ENCODE measurements around the gene ELAVL1. TPM values are rescaled to one million over a fixed set of nuclear protein-coding genes. Genes with fewer than 3 reads are reported as not detected.
"Not testable (repeated sequence)": the region's sequence is repeated elsewhere in the genome, so short reads cannot be mapped to it uniquely, and the experiment has no call there.

Gene ELAVL1
- total RNA-seq, 2 experiments from 2014 or later, result 143 to 145 TPM

DNA sequence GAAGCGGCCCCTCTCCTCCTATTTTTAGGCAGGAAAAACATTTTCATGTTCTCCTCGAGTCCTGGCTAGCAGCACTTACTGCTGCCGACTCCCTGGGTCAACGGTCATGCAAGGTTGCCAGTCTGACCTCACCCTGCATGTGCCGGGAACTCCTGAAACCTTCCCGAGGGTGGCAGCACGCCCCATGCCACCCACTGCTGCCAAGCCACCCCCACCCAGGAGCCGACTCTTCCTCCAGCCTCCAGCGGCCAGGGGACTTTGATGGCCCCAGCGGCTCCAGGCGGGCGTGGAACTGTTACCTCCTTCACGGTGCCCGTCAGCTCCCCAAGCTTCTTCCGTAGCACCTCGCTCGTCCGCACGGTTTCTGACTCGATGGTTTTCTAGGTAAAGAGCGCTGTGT lies 70.7 kb downstream of the ELAVL1 start:
- H3K27ac Mint-ChIP-seq, result no peak overlapping the region
- ChIA-PET CTCF (no interaction called here), POLR2A (no interaction called here)
- H3K36me3 Mint-ChIP-seq, result peaks cover 23% of the 10 kb centered on the region
- no peaks in the 10 kb centered on the region for H3K9me3 Mint-ChIP-seq
- intact Hi-C loops (cut with micrococcal nuclease), result no loop called here
- no peak overlapping the region for H3K4me3 Mint-ChIP-seq
- no peaks in the 10 kb centered on the region for H3K27me3 Mint-ChIP-seq
- no peak for DNase-seq
- H3K4me1 Mint-ChIP-seq (ENCODE audit: low read depth), result peaks cover 4% of the 10 kb centered on the region

DNA sequence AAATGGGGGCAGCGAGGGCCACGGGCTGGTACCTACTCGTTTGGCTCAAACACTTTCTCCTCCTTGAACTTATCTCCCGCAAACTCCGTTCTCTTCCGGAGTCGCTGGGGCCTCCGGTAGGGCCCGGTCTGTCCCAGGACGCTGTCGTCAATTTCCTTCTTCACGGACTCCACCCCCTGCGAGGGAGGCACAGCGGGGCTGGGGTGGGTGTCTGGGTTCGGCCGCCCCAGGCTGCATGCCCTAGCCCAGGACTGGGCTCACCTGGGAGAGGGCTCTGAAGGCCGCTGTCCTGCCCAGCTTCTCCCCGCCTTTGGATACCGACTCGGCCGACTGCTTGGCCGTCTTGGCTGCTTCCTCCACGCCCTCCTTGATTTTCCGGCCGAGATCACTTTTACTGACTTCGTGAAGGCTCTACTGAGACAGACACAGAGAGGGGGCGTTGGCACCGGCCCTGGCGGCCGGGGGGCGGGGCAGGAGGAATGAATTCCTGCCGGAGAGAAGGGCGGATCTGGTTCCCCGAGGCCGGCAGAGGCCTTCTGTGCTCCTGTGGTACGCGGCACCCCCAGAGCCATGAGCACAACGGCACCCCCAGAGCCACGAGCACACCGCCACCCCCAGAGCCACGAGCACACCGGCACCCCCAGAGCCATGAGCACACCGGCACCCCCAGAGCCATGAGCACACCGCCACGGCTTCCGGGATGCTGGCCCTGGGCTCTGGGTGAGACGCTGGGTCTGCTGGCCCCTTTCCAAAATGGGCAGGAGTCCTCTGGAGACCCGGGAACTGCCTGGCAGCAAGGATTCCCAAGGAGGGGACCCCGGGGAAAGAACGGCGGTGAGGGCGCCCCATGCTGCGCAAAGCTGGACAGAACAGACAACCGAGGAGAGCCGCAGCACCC lies 71.4 kb downstream of the ELAVL1 start:
- no peaks in the 10 kb centered on the region for H3K27me3 Mint-ChIP-seq
- peaks cover 7% of the 10 kb centered on the region for H3K4me1 Mint-ChIP-seq (ENCODE audit: low read depth)
- H3K36me3 Mint-ChIP-seq, result peaks cover 23% of the 10 kb centered on the region
- no peaks in the 10 kb centered on the region for H3K9me3 Mint-ChIP-seq
- intact Hi-C loops (cut with micrococcal nuclease), result no loop called here
- H3K4me3 Mint-ChIP-seq, result no peak overlapping the region
- ChIA-PET CTCF (interaction anchor here (1.0 kb wide), 1 partner anchor 10 kb away, joined by 3 read pairs; no protein-coding TSS in a partner anchor), POLR2A (no interaction called here)
- no peak for DNase-seq
- no peak overlapping the region for H3K27ac Mint-ChIP-seq

DNA sequence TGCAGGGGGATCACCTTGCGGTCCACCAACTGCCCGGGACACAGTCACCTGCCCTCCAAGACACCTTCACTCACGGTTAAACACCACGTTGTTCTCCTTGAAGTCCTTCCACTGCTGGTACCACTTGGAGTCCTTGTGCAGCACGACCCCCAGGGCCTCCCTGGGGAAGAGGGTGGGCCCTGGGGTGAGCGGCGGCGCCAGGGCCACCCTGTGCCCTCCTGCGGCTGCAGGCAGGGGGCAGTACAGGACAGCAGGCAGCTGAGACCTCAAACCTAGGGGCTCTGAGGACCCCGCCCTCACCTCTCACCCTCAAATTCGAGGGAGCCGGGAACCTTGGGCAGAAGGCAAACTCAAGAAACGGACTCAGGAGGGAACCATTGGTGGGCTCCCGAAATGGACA lies 72.0 kb downstream of the ELAVL1 start:
- Mint-ChIP-seq H3K4me3 (no peak overlapping the region), H3K27me3 (no peaks in the 10 kb centered on the region), H3K27ac (no peak overlapping the region), H3K4me1 (ENCODE audit: low read depth) (peaks cover 9% of the 10 kb centered on the region), H3K36me3 (peaks cover 21% of the 10 kb centered on the region), H3K9me3 (no peaks in the 10 kb centered on the region)
- POLR2A ChIA-PET, result no interaction called here
- CTCF ChIA-PET, result interaction anchor here (1.0 kb wide), 1 partner anchor 11 kb away, joined by 3 read pairs; no protein-coding TSS in a partner anchor
- intact Hi-C loops (cut with micrococcal nuclease), result no loop called here
- no peak for DNase-seq

DNA sequence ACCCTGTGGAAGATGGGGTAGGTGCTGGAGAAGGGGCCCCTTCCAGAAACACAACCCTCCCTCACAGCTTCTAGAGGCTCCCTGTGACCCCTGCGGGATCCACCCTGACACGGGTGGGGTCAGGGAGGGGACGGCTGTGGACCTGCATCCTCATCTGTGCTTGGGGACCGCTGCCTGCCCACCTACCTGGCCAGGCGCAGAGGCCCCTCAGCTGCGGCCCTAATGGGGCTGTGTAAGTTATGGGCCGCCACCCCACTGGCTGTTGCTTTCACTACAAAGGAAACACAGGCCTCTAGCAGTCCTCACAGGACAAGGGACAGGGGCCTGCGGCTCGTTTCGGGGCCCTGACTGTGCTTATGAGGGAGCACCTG lies 72.5 kb downstream of the ELAVL1 start:
- intact Hi-C loops (cut with micrococcal nuclease), result no loop called here
- Mint-ChIP-seq H3K4me3 (no peak overlapping the region), H3K27me3 (no peaks in the 10 kb centered on the region), H3K4me1 (ENCODE audit: low read depth) (peaks cover 11% of the 10 kb centered on the region), H3K9me3 (no peaks in the 10 kb centered on the region), H3K36me3 (peaks cover 21% of the 10 kb centered on the region), H3K27ac (no peak overlapping the region)
- ChIA-PET CTCF (interaction anchor here (0.8 kb wide), 1 partner anchor 56 kb away, joined by 3 read pairs; no protein-coding TSS in a partner anchor), POLR2A (no interaction called here)
- DNase-seq, result no peak

DNA sequence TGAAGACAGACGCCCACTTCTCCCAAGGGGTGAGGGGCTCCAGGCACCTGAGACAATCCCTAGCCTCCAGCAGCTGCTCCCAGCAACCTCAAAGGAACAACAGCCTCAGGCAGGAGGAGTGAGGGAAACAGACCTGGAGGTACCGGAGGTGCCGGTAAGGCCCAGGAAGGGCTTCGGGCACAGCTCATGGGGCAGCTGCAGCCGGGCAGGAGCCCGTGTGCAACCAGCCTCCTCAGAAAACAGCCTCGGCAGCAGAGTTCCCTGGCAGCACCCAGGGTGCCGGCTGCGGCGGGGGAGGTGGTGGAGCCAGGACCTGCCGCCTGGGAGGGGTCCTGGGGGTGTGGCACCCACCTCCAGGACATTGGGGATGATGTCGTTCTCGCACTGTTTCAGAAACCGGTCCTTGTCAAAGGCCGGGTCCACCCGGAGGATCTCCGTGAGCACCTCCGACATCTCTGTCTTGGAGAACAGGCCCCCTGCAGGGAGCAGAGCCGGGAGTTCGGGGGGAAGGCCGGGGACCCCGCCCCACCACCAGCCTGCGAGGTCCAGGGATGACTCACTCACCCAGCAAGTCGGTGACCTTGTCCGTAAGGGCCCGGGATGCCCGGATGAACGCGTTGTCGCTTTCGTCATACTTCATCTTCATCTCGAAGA lies 73.0 kb downstream of the ELAVL1 start:
- no peak overlapping the region for H3K4me3 Mint-ChIP-seq
- intact Hi-C loops (cut with micrococcal nuclease), result no loop called here
- no peaks in the 10 kb centered on the region for H3K9me3 Mint-ChIP-seq
- no peak overlapping the region for H3K27ac Mint-ChIP-seq
- DNase-seq, result no peak
- ChIA-PET POLR2A (no interaction called here), CTCF (interaction anchor here (0.8 to 4.4 kb wide), 2 partner anchors 12 to 56 kb away, joined by 3 to 34 read pairs; partner anchors contain the start of gene TIMM44)
- peaks cover 21% of the 10 kb centered on the region for H3K36me3 Mint-ChIP-seq
- peaks cover 11% of the 10 kb centered on the region for H3K4me1 Mint-ChIP-seq (ENCODE audit: low read depth)
- no peaks in the 10 kb centered on the region for H3K27me3 Mint-ChIP-seq

DNA sequence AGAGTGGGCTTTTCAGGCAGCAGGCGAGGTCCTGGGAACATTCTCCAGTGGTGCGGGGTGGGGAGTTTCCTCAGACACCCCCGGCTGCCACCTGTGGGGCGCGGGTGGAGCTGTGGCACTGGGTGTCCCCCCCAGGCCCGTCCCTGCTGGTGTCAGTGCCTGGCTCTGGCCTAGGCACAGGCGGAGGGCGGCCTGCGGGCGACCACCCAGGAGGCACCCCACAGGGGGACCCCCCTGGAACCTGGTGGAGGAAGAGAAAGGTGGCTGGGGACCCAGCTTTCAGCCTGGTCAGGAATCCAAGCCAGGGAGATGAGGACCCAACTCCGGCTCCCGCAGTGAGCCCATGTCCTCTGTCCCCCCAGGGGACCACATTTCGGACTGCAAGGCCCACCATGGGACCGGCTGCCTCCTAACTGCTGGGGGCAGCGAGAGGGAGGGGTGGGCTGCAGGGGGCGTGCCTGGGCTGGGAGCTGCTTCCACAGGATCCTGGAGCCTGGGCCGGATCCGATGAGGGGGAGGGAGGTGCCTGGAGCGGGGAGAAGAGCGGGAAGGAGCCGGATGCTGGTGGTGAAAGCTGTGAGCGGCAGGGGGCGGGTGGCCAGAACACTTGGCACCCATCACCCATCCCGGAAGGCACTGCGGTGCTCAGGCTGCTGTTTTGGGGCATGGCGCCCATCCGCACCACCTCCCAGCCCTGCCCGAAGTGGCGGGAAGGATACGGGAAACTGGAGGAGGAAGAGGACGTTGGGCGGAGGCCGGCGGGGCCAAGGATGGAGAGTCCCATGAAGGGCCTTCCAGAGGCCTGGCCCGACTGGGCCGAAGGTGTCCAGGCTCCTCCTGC lies 74.0 kb downstream of the ELAVL1 start:
- CTCF ChIA-PET, result interaction anchor here (0.8 to 4.4 kb wide), 2 partner anchors 13 kb away, joined by 3 to 34 read pairs; partner anchors contain the start of gene TIMM44
- H3K4me1 Mint-ChIP-seq (ENCODE audit: low read depth), result peaks cover 13% of the 10 kb centered on the region
- intact Hi-C loops (cut with micrococcal nuclease), result no loop called here
- H3K4me3 Mint-ChIP-seq, result no peak overlapping the region
- POLR2A ChIA-PET, result interaction anchor here (2.2 kb wide), 1 partner anchor 12 kb away, joined by 10 read pairs; the partner anchor contains the start of gene TIMM44
- DNase-seq, result no peak
- H3K36me3 Mint-ChIP-seq, result peaks cover 20% of the 10 kb centered on the region
- no peak overlapping the region for H3K27ac Mint-ChIP-seq
- no peaks in the 10 kb centered on the region for H3K9me3 Mint-ChIP-seq
- H3K27me3 Mint-ChIP-seq, result no peaks in the 10 kb centered on the region

DNA sequence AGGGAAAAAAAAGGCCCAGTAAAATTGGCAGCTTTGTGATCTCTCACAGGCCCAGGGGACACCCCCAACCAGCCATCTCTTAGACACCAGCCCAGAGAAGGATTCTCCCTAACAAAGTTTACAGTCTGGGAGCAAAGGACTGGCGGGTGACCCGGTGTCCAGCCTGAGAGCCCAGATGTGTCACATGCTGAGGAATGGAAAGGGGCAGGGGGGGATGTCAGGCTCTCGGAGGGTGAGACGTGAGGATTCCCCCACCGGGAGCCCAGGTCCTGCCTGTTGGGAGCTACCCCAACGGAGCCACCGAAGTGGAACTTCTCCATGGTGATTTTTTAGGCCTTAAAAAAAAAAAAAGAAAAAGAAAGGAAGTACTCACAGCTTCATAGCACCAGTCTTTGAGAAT lies 74.7 kb downstream of the ELAVL1 start:
- H3K27me3 Mint-ChIP-seq, result no peaks in the 10 kb centered on the region
- DNase-seq, result no peak
- ChIA-PET POLR2A (interaction anchor here (2.2 kb wide), 1 partner anchor 13 kb away, joined by 10 read pairs; the partner anchor contains the start of gene TIMM44), CTCF (interaction anchor here (0.6 to 4.4 kb wide), 3 partner anchors 13 to 79 kb away, joined by 3 to 34 read pairs (median 3); partner anchors contain the start of gene TIMM44)
- H3K9me3 Mint-ChIP-seq, result no peaks in the 10 kb centered on the region
- H3K27ac Mint-ChIP-seq, result no peak overlapping the region
- peaks cover 16% of the 10 kb centered on the region for H3K4me1 Mint-ChIP-seq (ENCODE audit: low read depth)
- H3K4me3 Mint-ChIP-seq, result no peak overlapping the region
- intact Hi-C loops (cut with micrococcal nuclease), result no loop called here
- H3K36me3 Mint-ChIP-seq, result peaks cover 16% of the 10 kb centered on the region

DNA sequence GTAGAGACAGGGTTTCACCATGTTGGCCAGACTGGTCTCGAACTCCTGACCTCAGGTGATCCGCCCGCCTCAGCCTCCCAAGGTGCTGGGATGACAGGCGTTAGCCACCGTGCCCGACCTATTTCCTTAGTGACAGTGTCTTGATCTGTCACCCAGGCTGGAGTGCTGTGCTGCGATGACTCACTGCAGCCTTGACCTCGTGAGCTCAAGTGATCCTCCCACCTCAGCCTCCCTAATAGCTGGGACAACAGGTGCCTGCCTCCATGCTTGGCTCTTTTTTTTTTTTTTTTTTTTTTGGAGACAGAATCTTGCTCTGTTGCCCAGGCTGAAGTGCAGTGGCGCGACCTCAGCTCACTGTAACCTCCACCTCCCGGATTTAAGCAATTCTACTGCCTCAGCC lies 75.4 kb downstream of the ELAVL1 start:
- Mint-ChIP-seq H3K36me3 (peaks cover 14% of the 10 kb centered on the region), H3K4me1 (ENCODE audit: low read depth) (peaks cover 18% of the 10 kb centered on the region)
- CTCF ChIA-PET, result interaction anchor here (0.6 to 4.4 kb wide), 3 partner anchors 14 to 423 kb away, joined by 3 to 34 read pairs (median 3); partner anchors contain the start of gene TIMM44
- H3K9me3 Mint-ChIP-seq; intact Hi-C loops (cut with micrococcal nuclease); H3K27me3 Mint-ChIP-seq; H3K27ac Mint-ChIP-seq; H3K4me3 Mint-ChIP-seq: not testable (repeated sequence)
- POLR2A ChIA-PET, result interaction anchor here (2.2 kb wide), 1 partner anchor 14 kb away, joined by 10 read pairs; the partner anchor contains the start of gene TIMM44
- DNase-seq, result peak; percentile 42

DNA sequence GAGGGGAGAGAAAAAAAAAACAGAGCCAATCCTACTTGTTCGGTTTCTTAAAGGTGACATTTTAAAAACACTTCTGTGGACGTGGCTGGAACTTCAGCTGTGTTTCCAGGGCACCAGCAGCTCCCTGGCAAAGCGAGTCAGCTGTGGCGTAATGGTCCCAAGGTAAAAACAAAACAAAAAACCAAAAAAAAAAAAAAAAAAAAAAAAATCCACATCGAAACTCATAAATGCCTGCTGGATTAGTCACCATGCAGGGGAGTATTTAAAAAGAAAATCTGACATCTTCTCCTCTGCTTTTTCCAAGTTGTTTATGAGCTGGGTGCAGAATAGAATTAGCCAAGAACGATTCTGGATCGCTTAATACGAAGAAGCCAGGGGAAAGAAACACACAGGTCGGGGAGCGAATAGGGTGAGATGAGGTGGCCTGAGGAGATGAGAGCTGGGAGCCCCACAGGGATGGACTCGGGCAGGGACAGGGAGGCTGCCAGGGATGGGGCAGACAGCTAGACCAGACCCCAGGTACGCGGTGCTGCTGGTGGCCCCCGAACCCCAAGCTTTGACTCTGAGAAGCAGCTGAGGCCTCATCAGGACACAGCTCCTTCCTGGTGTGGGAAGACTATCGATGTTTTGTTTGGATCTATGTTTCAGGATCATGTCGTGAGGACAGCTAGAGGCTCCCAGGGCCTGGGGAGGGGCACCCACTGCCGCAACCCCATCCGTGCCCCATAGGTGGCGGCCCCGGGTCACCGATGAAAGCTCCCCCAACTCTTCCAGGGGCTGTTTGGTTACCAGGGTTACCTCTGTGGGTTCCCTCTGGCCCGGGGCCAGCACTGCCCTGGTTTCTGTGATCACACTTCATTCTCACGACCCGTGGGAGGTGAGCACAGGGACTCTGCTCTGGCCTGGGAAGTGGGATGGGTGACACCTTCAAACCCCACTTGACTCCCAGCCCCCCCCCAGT lies 76.4 kb downstream of the ELAVL1 start:
- Mint-ChIP-seq H3K4me3 (no peak overlapping the region), H3K27ac (peak overlapping the region; percentile 61), H3K36me3 (peaks cover 12% of the 10 kb centered on the region), H3K4me1 (ENCODE audit: low read depth) (peaks cover 19% of the 10 kb centered on the region), H3K27me3 (no peaks in the 10 kb centered on the region), H3K9me3 (no peaks in the 10 kb centered on the region)
- peak; percentile 74 for DNase-seq
- intact Hi-C loops (cut with micrococcal nuclease), result no loop called here
- CTCF ChIA-PET, result interaction anchor here (0.6 to 4.4 kb wide), 14 partner anchors 8 to 575 kb away, joined by 3 to 34 read pairs (median 3); partner anchors contain the start of genes MAP2K7, SNAPC2 and TIMM44
- POLR2A ChIA-PET, result interaction anchor here (0.6 to 1.7 kb wide), 2 partner anchors 15 to 270 kb away, joined by 4 to 8 read pairs; partner anchors contain the start of gene TIMM44

DNA sequence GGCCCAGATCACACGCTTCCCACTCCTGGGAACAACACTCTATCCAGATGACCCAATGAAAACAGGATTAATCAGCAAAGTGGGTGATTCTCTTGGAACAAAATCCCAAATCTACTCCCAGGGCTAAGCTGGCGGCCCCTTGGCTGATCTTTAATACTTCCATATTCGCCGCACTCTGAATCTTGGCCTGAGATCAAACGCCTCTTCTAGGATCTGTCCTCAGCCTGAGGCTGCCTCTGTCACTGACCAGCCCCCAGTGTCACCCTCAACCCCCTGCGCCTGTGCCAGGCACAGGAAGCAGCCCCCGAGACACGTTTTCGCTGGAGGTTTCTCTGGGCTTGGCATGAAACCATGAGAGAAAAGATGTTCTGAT lies 77.1 kb downstream of the ELAVL1 start:
- Mint-ChIP-seq H3K27ac (no peak overlapping the region), H3K27me3 (no peaks in the 10 kb centered on the region), H3K9me3 (no peaks in the 10 kb centered on the region), H3K36me3 (peaks cover 9% of the 10 kb centered on the region), H3K4me1 (ENCODE audit: low read depth) (peaks cover 19% of the 10 kb centered on the region), H3K4me3 (no peak overlapping the region)
- DNase-seq, result no peak
- CTCF ChIA-PET, result interaction anchor here (1.0 to 4.4 kb wide), 5 partner anchors 12 to 360 kb away, joined by 3 to 34 read pairs (median 4); partner anchors contain the start of genes MAP2K7 and TIMM44
- POLR2A ChIA-PET, result interaction anchor here (1.7 kb wide), 1 partner anchor 16 kb away, joined by 8 read pairs; the partner anchor contains the start of gene TIMM44
- intact Hi-C loops (cut with micrococcal nuclease), result no loop called here
